Measurements from ENCODE around the gene SEMG1.

DNA sequence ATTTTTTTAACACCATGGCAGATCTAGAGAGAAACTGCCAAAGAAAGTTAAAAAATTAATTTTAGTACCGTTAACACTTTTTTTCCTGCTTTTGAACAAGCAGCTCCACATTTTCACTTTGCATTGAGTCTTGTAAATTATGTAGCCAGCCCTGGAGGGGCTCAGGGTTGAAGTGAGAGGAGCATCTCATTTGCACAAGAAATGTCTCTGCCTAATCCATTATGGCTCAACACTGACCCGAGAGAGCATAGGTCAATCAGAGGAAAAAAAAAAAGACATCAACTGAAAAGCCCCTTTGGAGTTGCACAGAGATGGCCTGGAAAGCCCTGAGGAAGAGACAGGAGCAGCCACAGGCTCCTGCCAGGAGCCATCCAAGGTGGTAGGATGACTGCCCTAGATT lies 51.8 kb downstream of the SEMG1 start:
- TF ChIP-seq, protein P1, sequence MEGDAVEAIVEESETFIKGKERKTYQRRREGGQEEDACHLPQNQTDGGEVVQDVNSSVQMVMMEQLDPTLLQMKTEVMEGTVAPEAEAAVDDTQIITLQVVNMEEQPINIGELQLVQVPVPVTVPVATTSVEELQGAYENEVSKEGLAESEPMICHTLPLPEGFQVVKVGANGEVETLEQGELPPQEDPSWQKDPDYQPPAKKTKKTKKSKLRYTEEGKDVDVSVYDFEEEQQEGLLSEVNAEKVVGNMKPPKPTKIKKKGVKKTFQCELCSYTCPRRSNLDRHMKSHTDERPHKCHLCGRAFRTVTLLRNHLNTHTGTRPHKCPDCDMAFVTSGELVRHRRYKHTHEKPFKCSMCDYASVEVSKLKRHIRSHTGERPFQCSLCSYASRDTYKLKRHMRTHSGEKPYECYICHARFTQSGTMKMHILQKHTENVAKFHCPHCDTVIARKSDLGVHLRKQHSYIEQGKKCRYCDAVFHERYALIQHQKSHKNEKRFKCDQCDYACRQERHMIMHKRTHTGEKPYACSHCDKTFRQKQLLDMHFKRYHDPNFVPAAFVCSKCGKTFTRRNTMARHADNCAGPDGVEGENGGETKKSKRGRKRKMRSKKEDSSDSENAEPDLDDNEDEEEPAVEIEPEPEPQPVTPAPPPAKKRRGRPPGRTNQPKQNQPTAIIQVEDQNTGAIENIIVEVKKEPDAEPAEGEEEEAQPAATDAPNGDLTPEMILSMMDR (IDR thresholded peaks at IDR 0.05) = no peak
- TF ChIP-seq ZFX (IDR thresholded peaks at IDR 0.05; ENCODE audit: borderline replicate concordance) = no peak

All from 22Rv1 (cell line).